ENCODE data around the gene OOSP4A.
"Not testable (repeated sequence)": the region's sequence is repeated elsewhere in the genome, so short reads cannot be mapped to it uniquely, and the experiment has no call there.

The OOSP4A gene

DNA sequence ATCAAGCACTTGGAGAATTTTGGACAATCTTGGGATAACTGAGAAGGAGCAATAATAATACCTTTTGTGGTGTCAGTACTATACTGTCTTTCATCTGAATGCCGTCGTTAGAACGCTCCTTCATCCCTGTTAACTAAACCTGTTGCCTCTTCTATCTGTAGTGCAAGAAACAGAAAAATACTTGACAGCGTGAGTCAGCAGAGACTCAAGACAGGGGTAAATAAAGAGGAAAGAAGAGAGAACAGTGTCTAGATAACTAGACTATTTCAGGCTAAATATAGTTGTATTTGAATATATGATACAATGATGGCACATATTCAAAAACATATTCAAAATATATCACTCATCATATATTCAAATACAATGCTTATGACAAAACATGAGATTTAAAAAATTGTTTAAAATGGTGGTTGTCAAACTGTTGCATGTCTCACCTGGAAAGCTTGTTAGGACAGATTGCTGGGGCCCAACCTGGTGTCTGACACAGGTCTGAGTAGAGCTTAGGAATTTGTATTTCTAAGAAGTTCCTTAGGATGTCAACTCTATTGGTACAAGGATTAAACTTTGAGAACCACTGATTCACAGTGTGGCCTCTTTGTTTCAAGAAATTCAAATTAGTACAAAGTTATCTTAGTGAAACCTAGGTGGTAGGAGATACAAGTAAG, 17.4 kb downstream of the OOSP4A start:
- DNase-seq: no peak

DNA sequence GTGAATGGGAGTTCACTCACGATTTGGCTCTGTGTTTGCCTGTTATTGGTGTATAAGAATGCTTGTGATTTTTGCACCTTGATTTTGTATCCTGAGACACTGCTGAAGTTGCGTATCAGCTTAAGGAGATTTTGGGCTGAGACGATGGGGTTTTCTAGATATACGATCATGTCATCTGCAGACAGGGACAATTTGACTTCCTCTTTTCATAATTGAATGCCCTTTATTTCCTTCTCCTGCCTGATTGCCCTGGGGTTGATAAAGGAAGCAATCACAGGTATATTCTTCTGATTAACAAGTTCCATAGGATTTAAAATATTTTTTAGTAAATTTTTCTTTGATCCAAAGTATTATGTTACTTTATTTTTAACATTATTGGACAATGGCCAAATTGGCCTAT, 18.2 kb downstream of the OOSP4A start:
- DNase-seq: not testable (repeated sequence)

DNA sequence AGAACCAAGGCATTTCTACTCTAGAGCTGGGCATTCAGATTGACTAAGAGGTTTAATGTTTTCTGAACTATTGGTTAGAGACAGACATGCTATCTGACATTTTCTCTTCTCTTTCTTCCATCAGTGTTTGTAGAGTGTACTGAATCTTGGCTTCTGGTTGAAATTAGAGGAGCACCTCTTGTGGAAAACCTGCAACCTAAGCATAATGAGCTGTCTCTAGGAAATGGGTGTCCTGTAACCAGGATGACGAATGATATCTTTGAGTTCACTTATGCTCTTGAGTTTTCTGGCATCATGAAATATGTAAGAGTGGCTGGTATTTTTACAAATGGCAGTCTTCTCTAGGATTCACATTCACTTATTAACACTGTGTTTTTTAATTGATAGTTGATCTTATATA, 19.4 kb downstream of the OOSP4A start:
- no peak for DNase-seq

DNA sequence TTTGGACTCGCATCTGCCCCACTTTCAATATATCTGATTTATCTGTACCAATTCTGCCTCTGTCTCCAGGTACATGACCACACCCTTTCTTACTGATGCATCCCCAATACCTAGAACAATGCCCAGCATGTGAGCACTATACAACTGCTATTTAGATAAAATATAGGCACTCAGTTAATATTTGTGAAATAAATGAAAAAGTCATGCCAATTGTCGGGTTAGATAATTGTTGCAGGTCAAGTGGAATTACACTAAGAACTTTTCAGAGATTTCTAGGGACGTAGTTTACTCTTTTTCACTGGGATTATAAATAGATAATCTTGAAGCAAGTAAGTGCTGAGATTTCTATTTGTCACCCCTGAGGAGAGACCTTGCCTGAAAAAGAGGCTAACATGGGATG, 20.5 kb downstream of the OOSP4A start:
- DNase-seq: no peak

DNA sequence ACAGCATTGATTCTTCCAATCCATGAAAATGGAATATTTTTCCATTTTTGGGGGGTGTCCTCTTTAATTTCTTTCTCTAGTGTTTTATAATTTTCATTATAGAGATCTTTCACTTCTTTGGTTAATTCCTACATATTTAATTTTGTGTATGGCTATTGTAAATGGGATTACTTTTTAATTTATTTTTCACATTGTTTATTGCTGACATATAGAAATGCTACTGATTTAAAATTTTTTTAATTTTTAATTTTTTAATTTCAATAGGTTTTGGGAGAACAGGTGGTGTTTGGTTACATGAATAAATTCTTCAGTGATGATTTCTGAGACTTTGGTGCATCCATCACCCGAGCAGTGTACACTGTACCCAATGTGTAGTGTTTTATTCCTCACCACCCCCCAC, 26.6 kb downstream of the OOSP4A start:
- no peak for DNase-seq

DNA sequence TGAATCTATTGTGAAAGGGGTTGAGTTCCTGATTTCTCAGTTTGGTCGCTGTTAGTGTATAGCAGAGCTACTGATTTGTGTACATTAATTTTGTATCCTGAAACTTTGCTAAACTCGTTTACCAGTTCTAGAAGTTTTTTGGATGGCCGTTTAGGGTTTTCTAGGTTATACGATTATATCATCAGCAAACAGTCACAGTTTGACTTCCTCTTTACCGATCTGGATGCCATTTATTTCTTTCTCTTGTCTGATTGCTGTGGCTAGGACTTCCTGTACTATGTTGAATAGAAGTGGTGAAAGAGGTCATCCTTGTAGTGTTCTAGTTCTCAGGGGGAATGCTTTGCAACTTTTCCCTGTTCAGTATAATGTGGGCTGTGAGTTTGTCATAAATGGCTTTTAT, 28.6 kb downstream of the OOSP4A start:
- no peak for DNase-seq

DNA sequence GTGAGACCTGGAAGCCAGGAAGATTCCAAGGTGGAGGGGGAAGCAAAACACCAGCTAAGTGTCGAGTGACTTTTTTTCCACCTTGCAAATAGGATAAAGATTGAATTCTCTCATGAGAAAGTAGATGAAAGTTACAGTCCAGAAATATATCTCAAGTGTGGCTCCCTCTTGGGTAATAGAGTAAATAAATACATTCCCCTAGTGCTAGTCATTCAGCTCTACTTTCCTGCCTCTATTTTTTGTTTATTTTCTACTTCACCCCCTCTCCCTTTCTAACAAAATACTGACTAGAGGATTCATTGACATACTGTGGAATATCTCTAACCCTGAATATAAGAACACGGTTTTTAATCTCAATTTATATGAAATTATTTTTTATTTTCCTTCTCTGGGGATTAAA, 34.0 kb downstream of the OOSP4A start:
- DNase-seq: no peak

DNA sequence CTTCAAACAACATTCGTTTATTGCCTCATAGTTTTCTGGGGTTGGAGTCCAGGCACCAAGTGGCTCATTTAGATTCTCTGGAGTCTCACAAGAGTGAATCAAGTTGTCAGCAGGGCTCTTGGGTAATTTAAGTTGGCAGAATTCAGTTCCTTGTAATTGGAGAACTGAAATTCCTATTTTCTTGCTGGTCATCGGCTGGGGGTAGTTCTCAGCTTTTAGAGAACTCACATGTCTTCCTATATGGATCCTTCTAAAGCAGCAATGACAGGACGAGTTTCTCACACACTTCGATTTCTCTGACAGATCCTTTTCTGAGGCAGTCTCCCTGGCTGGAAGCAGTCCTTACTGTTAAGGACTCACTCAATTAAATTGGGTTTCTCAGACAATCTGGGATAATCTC, 35.9 kb downstream of the OOSP4A start:
- no peak for DNase-seq

DNA sequence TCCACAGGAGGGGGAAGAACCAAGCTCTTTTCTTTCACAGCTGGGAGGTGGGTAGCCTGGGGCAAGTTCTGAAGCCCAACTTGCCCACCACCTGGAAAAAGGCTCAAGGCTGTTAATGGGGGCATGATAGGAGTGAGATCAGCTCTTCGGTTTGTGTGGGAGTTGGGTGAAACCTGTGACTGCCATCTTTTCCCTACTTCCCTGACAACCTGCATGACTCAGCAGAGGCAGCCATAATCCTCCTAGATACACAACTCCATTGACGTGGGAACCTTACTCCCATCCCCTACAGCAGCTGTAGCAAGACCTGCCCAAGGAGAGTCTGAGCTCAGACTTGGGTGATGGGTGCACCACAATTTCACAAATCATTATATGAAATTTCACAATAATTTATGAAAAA, 39.9 kb downstream of the OOSP4A start:
- DNase-seq: no peak

DNA sequence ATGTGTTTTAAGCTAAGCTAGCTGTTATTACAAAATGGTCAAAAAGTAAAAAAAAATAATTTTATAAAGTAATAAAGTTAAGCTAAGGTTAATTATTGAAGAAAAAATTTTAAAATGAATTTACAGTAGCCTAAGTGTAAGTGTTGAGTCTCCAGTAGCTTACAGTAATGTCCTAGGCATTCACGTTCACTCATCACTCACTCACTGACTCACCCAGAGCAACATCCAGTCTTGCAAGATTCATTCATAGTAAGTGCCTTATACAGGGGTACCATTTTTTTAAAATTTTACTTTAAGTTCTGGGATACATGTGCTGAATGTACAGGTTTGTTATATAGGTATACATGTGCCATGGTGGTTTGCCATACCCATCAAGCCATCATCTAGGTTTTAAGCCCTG, 41.5 kb downstream of the OOSP4A start:
- DNase-seq: no peak

DNA sequence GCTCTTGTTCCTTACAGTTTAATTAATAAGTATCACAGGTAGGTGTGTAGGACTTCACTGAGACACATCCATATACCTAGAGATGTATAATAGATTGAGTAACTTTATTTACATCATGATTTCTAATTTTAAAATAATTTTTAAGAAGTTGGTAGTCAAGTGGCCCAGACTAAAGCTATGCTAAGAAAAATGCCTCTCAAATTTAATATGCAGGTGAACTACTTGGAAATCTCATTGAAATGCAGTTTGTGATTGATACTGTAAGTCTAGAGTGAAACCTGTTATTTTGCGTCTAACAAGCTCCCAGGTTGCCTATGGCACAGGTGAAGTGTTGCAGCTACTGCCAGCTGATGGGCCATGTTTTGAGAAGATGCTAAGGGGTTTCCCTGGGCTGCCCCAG, 53.0 kb downstream of the OOSP4A start, which contains the start of gene OOSP4B:
Gene OOSP4B, plus strand, starts transcription at position 301 of the 400 bp plus-strand sequence.
- DNase-seq: no peak

DNA sequence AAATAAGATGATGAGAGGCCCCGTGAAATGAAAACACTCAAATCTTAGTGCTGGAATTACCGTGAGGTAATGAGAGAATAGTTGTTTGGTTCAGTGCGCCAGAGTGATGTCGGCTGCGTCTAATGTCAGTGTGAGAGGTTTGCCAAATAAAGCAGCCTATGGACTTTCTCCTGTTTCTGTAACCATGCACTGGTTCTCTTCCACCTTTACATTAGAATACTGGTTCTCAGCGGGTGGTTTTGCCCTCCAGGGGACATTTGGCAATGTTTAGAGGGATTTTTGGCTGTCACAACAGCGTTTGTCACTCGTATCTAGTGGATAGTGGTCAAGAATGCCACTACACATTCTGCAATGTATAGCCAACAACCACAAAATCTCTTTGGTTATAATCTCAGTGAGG, 54.2 kb downstream of the OOSP4A start:
- no peak for DNase-seq
